Common myeloid progenitor, CD34-positive (primary cell): ENCODE data around the gene PRSS33.

Source experiments
- CTCF ChIA-PET: fragments of 350-600 bp; sonication (Branson Sonifier 250); formaldehyde crosslinking; loops from one replicate; lab custom pipeline; 2021; ENCODE audit warnings: antibody characterized with exemption; lab: Charles Lee
- POLR2A ChIA-PET: fragments of 350-600 bp; sonication (Branson Sonifier 250); formaldehyde crosslinking; loops from one replicate; lab custom pipeline; 2021; ENCODE audit warnings: antibody characterized with exemption; lab: Charles Lee
- DNase-seq, 3 donors: peaks; one replicate each; pipeline versions ENCODE4 v3.0.0 to v3.0.0-alpha.2; 2013
- H3K27ac ChIP-seq, 2 experiments: 1 replicate in 1 of 2; 2 replicates in 1 of 2; pipeline ENCODE4 v1.7.0; 2013; ENCODE audit warnings: inconsistent platforms in 2 of 2, low read length in 2 of 2, mild to moderate bottlenecking in 2 of 2, low read depth in 1 of 2, moderate library complexity in 1 of 2; ENCODE audit not compliant: severe bottlenecking in 2 of 2, insufficient read depth in 1 of 2, poor library complexity in 1 of 2
- H3K27me3 ChIP-seq, 5 experiments: replicated peaks in 2 of 5; 1 replicate in 3 of 5; 2 replicates in 2 of 5; pipeline versions ENCODE4 v1.6.1 to v1.7.0; 2013; ENCODE audit warnings: low read length in 4 of 5, mild to moderate bottlenecking in 2 of 5, moderate library complexity in 2 of 5, inconsistent platforms in 1 of 5; ENCODE audit not compliant: insufficient read depth in 5 of 5, control insufficient read depth in 4 of 5
- H3K36me3 ChIP-seq, 4 experiments: 1 replicate in 2 of 4; 2 replicates in 2 of 4; pipeline versions ENCODE4 v1.6.1 to v1.7.0; 2013; ENCODE audit warnings: low read length in 3 of 4, control low read depth in 1 of 4, mild to moderate bottlenecking in 1 of 4; ENCODE audit not compliant: control insufficient read depth in 4 of 4, insufficient read depth in 4 of 4
- H3K4me1 ChIP-seq, 4 experiments: 1 replicate in 3 of 4; 2 replicates in 1 of 4; pipeline versions ENCODE4 v1.6.1 to v1.7.1; 2013; ENCODE audit warnings: low read length in 3 of 4, mild to moderate bottlenecking in 3 of 4, control low read depth in 1 of 4, inconsistent platforms in 1 of 4, moderate library complexity in 1 of 4; ENCODE audit not compliant: control insufficient read depth in 4 of 4, insufficient read depth in 4 of 4; ENCODE audit errors: control extremely low read depth in 1 of 4
- H3K4me3 ChIP-seq, 7 experiments: 1 replicate in 4 of 7; 2 replicates in 3 of 7; pipeline versions ENCODE4 v1.5.1 to v1.7.0; 2013; ENCODE audit warnings: mild to moderate bottlenecking in 7 of 7, low read length in 6 of 7, moderate library complexity in 6 of 7, inconsistent platforms in 2 of 7, low read depth in 2 of 7, control low read depth in 1 of 7; ENCODE audit not compliant: insufficient read depth in 4 of 7, control insufficient read depth in 1 of 7; ENCODE audit errors: extremely low read depth in 1 of 7
- H3K9me3 ChIP-seq, 5 experiments: 1 replicate in 4 of 5; 2 replicates in 1 of 5; pipeline versions ENCODE4 v1.6.1 to v1.7.1; 2013; ENCODE audit warnings: low read length in 4 of 5, mild to moderate bottlenecking in 2 of 5, inconsistent platforms in 1 of 5, low read depth in 1 of 5, moderate library complexity in 1 of 5; ENCODE audit not compliant: control insufficient read depth in 4 of 5, insufficient read depth in 2 of 5; ENCODE audit errors: control extremely low read depth in 1 of 5
- WGBS: methylation state at CpG from one replicate; pipeline ENCODE4 v1.1.5; 2013; ENCODE audit not compliant: insufficient coverage; 5-methylcytosine and 5-hydroxymethylcytosine counted together

Gene PRSS33

DNA sequence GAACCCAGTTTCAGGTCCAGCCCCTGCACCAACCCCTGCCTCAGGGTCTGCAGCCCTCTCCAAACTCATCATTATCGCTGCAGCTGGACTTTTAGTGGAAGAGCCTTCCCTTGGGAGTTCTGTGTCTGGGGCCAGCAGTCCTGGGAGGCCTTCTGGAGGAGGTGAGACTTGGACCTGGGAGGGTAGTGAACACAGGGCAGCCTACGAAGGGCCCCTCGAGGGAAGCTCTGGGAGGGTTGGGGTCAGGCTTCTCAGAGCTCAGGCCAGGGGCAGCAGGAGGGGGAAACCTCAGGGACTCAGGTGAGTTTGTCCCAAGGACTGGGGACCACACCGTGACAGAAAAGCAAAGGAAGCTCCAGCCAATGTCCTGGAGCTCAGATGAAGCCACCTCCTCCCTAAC lies 46.2 kb downstream of the PRSS33 start:
- Histone ChIP-seq H3K4me1 (no peaks in the 10 kb centered on the region), H3K4me3 (no peak overlapping the region), H3K27me3 (no peaks in the 10 kb centered on the region), H3K36me3 (no peaks in the 10 kb centered on the region), H3K9me3 (no peaks in the 10 kb centered on the region), H3K27ac (no peak overlapping the region)
- WGBS = 100% methylated on average over 2 of the region's 4 CpGs
- DNase-seq = no peak
- POLR2A ChIA-PET = no interaction called here
- CTCF ChIA-PET = interaction anchor here (0.8 kb wide), 1 partner anchor 29 kb away, joined by 3 read pairs; no protein-coding TSS in a partner anchor

DNA sequence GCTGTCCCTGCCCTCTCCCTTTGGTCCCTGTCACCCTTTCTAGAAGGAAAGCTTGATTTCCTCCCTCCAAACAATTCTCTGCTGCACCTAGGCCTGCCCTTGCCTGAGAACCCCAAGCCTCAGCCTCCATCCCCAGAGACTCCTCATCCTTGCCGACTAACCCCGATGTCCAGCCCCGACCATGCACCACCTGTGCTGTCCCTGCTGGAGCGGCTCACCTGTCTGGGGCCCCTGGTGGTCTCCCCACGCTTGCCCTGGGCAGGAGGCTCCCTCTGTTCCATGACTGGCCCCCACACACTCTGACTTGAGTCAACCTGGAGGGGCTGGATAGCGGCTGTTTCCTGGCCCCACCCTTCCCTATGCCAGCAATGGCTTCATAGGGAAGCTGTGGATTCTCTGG lies 46.9 kb downstream of the PRSS33 start:
- 98% methylated on average over 6 of the region's 6 CpGs for WGBS
- Histone ChIP-seq H3K36me3 (no peaks in the 10 kb centered on the region), H3K9me3 (no peaks in the 10 kb centered on the region), H3K27ac (no peak overlapping the region), H3K4me3 (no peak overlapping the region), H3K27me3 (no peaks in the 10 kb centered on the region), H3K4me1 (no peaks in the 10 kb centered on the region)
- ChIA-PET POLR2A (no interaction called here), CTCF (interaction anchor here (0.8 kb wide), 1 partner anchor 29 kb away, joined by 3 read pairs; no protein-coding TSS in a partner anchor)
- no peak for DNase-seq

DNA sequence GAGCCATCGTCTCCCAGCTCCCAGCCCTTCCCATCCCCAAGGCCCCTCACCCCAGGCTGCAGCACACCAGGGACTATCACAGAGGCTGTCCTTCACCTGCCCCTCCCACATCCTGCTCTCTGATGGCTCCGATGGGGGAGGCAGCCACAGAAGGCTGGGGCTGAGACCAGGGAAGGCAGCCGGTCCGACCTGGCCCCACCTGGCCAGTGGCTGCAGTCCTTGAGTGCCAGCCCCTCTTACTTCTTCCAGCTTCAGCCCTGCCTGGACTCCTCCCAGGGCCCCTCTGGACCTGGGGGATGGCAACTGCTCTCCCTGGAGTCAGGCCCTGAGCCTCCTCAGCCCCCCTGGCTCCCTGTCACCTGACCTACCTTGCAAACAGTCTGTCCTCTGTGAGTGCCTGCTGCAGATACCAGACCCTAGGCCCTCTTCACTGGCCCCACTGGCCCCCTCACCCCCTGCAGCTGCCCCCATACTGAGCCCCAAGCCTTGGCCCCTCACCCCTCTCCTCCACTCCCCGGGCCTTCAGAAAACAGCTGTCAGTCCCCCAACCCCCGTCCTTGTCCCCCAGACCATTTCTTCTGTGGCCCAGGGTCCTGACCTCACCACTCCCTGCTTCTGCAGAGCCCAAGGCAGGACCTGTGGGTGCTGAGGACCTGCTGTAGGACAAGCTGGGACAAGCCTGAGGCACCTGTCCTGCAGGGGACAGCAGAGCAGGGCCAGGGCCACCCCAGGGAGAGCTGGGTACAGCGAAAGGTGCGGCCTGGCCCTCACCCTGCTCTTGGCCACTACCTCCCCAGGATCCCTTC lies 47.5 kb downstream of the PRSS33 start:
- DNase-seq = no peak
- no peak overlapping the region for H3K27ac ChIP-seq
- no peaks in the 10 kb centered on the region for H3K27me3 ChIP-seq
- no peaks in the 10 kb centered on the region for H3K4me1 ChIP-seq
- no peaks in the 10 kb centered on the region for H3K36me3 ChIP-seq
- ChIA-PET CTCF (interaction anchor here (1.2 kb wide), 1 partner anchor 17 kb away, joined by 3 read pairs; no protein-coding TSS in a partner anchor), POLR2A (interaction anchor here (0.6 kb wide), 1 partner anchor 20 kb away, joined by 3 read pairs; the partner anchor contains the start of gene PRSS27)
- 96% methylated on average over 6 of the region's 8 CpGs for WGBS
- H3K9me3 ChIP-seq = no peaks in the 10 kb centered on the region
- H3K4me3 ChIP-seq = no peak overlapping the region

DNA sequence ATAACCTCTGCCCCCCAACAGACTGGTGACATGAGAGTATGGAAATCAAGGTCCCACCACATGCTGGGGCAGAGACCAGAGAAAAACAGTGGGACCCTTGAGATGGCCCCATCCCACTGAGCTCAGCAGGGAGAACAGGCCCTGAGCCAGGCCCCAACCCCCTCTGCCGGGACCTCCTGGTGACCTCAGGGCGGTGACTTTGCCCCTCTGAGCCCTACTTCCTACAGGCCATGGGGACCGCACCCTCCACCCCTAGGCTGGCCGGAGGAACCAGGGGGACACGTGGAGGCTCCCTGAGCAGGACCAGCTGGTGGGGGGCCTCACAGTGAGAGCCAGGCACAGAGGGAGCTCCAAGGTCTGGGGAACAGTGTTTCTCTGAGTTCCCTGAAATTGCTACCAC lies 48.7 kb downstream of the PRSS33 start:
- CTCF ChIA-PET = no interaction called here
- POLR2A ChIA-PET = no interaction called here
- Histone ChIP-seq H3K27ac (no peak overlapping the region), H3K36me3 (no peaks in the 10 kb centered on the region), H3K27me3 (no peaks in the 10 kb centered on the region), H3K4me1 (no peaks in the 10 kb centered on the region), H3K4me3 (no peak overlapping the region), H3K9me3 (no peaks in the 10 kb centered on the region)
- DNase-seq = no peak
- 90% methylated on average over 2 of the region's 5 CpGs for WGBS

DNA sequence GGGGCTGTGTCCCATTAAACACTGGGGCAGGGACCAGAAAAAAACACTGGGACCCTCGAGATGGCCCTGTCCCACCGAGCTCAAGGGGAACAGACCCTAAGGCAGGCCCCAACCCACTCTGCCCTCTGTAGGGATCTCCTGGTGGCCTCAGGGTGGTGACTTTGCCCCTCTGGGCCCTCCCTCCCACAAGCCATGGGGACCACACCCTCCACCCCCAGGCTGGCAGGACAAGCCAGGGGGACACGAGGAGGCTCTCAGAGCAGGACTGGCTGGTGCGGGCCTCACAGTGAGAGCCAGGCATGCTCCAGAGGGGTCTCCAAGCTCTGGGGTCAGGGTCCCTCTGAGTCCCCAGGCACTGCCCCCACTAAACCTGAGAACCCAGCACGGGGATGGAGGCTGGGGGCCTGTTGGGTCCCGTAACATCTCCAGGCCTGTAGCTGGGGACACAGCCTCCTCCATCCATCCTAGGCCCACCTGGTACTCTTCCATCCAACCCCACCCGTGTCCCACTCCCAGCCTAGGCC lies 49.4 kb downstream of the PRSS33 start:
- CTCF ChIA-PET = no interaction called here
- WGBS = 86% methylated on average over 6 of the region's 7 CpGs
- H3K27me3 ChIP-seq = no peaks in the 10 kb centered on the region
- POLR2A ChIA-PET = no interaction called here
- no peaks in the 10 kb centered on the region for H3K4me1 ChIP-seq
- no peak overlapping the region for H3K4me3 ChIP-seq
- no peak overlapping the region for H3K27ac ChIP-seq
- no peaks in the 10 kb centered on the region for H3K36me3 ChIP-seq
- H3K9me3 ChIP-seq = no peaks in the 10 kb centered on the region
- no peak for DNase-seq

DNA sequence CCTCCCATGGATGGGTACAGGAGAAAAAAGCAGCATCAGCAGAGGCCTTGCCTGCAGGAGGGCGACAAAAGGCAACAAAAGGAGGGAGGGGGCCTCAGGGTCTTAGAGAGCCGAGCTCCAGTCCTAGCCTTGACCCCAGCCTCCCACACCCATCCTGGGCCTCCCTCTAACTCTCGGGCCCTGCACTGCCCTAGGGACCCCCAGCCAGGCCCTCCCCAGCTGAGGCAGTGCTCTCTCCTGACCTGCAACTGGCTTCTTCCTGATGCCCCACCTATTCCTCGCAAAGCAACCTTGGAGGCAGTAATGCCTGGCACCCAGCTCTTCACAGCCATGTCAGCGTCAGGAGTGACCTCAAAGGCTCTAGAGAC lies 50.1 kb downstream of the PRSS33 start:
- no peak overlapping the region for H3K4me3 ChIP-seq
- no peaks in the 10 kb centered on the region for H3K36me3 ChIP-seq
- no peak overlapping the region for H3K27ac ChIP-seq
- ChIA-PET POLR2A (interaction anchor here (0.6 kb wide), 1 partner anchor 12 kb away, joined by 3 read pairs; no protein-coding TSS in a partner anchor), CTCF (no interaction called here)
- no peaks in the 10 kb centered on the region for H3K4me1 ChIP-seq
- H3K9me3 ChIP-seq = no peaks in the 10 kb centered on the region
- no peaks in the 10 kb centered on the region for H3K27me3 ChIP-seq
- WGBS = 100% methylated on average over 4 of the region's 5 CpGs
- DNase-seq = no peak
